ENCODE results near the gene OR5C1. TPM values are rescaled to one million over a fixed set of nuclear protein-coding genes. Genes with fewer than 3 reads are reported as not detected.
A peak's percentile ranks its signal among the peaks of the same experiment; 100 is the strongest.
"Not testable (repeated sequence)": the region's sequence is repeated elsewhere in the genome, so short reads cannot be mapped to it uniquely, and the experiment has no call there.

The OR5C1 gene
- total RNA-seq, 6 experiments from 2014 or later: not detected

GRCh38 chr9:122821278-122821943 is 32.7 kb downstream of the OR5C1 start:
- no peak overlapping the region for H3K27ac ChIP-seq
- TF ChIP-seq POLR2A (IDR thresholded peaks at IDR 0.05) (no peak), CTCF (IDR thresholded peaks at IDR 0.05) (no peak)
- DNase-seq: peak in 1 of 3 donors; percentile 44

GRCh38 chr9:122822056-122822455 is 33.3 kb downstream of the OR5C1 start:
- DNase-seq: no peak
- no peak overlapping the region for H3K27ac ChIP-seq
- no peak overlapping the region for H3K4me3 ChIP-seq
- intact Hi-C loops (cut with DNase I): no loop called here
- WGBS (ENCODE audit: insufficient coverage, low coverage, low lambda C conversion rate, missing lambda C conversion rate): 89% methylated on average over 5 of the region's 6 CpGs
- peaks cover 0 to 7% (median 3%) of the 10 kb centered on the region in 4 donors for H3K4me1 ChIP-seq
- peaks cover 0 to 43% (median 4%) of the 10 kb centered on the region in 4 donors for H3K36me3 ChIP-seq
- no peaks in the 10 kb centered on the region for H3K27me3 ChIP-seq
- no peak for ATAC-seq
- TF ChIP-seq POLR2A (IDR thresholded peaks at IDR 0.05) (no peak), CTCF (IDR thresholded peaks at IDR 0.05) (no peak)
- no peaks in the 10 kb centered on the region for H3K9me3 ChIP-seq

More at GRCh38 chr9:122821278-122821943, 32.7 kb downstream of the OR5C1 start:
- ATAC-seq: peak; percentile 48 to 74 (median 68)
- Histone ChIP-seq H3K27me3 (no peaks in the 10 kb centered on the region), H3K36me3 (peaks cover 0 to 43% (median 4%) of the 10 kb centered on the region in 4 donors), H3K9me3 (no peaks in the 10 kb centered on the region), H3K4me1 (peaks cover 0 to under 1% (median 0%) of the 10 kb centered on the region in 4 donors), H3K4me3 (no peak overlapping the region)
- 35% methylated on average over 7 of the region's 7 CpGs for WGBS (ENCODE audit: insufficient coverage, low coverage, low lambda C conversion rate, missing lambda C conversion rate)
- intact Hi-C loops (cut with DNase I): no loop called here

- Histone ChIP-seq H3K36me3 (peaks cover 0 to 37% (median under 1%) of the 10 kb centered on the region in 4 donors), H3K27ac (no peak overlapping the region), H3K4me1 (peaks cover 0 to 9% (median 4%) of the 10 kb centered on the region in 4 donors), H3K9me3 (no peaks in the 10 kb centered on the region), H3K4me3 (no peak overlapping the region), H3K27me3 (no peaks in the 10 kb centered on the region)
- TF ChIP-seq CTCF (IDR thresholded peaks at IDR 0.05): no peak
- TF ChIP-seq POLR2A (IDR thresholded peaks at IDR 0.05): no peak
- ATAC-seq (no peak), DNase-seq (no peak)
- intact Hi-C loops (cut with DNase I): no loop called here
- 86% methylated on average over 4 of the region's 4 CpGs for WGBS (ENCODE audit: insufficient coverage, low coverage, low lambda C conversion rate, missing lambda C conversion rate)
Observed at GRCh38 chr9:122822938-122823337, 34.2 kb downstream of the OR5C1 start.

GRCh38 chr9:122827761-122828093 is 39.0 kb downstream of the OR5C1 start:
- TF ChIP-seq CTCF (IDR thresholded peaks at IDR 0.05) (no peak), POLR2A (IDR thresholded peaks at IDR 0.05) (no peak)
- Histone ChIP-seq H3K4me1 (peaks cover 0 to 12% (median 4%) of the 10 kb centered on the region in 4 donors), H3K9me3 (no peaks in the 10 kb centered on the region), H3K27me3 (no peaks in the 10 kb centered on the region), H3K27ac (peak overlapping the region; percentile 74 to 96 (median 88)), H3K4me3 (peak overlapping the region; percentile 93 to 99 (median 97)), H3K36me3 (peaks cover 0 to 10% (median 0%) of the 10 kb centered on the region in 4 donors)
- DNase-seq (no peak), ATAC-seq (peak in 1 of 4 donors; percentile 9)
- WGBS (ENCODE audit: insufficient coverage, low coverage, low lambda C conversion rate, missing lambda C conversion rate): 3% methylated on average over 8 of the region's 8 CpGs
- intact Hi-C loops (cut with DNase I): no loop called here

GRCh38 chr9:122828965-122829284 is 40.2 kb downstream of the OR5C1 start:
- H3K27me3 ChIP-seq; intact Hi-C loops (cut with DNase I); H3K9me3 ChIP-seq; ATAC-seq; DNase-seq; H3K36me3 ChIP-seq: not testable (repeated sequence)
- Histone ChIP-seq H3K4me1 (peaks cover 0 to 12% (median 4%) of the 10 kb centered on the region in 4 donors), H3K4me3 (peak overlapping the region; percentile 93 to 99 (median 97)), H3K27ac (peak overlapping the region; percentile 74 to 96 (median 88))
- 63% methylated on average over 15 of the region's 18 CpGs for WGBS (ENCODE audit: insufficient coverage, low coverage, low lambda C conversion rate, missing lambda C conversion rate)
